Measurements from ENCODE around the gene WNK3. TPM values are rescaled to one million over a fixed set of nuclear protein-coding genes. Genes with fewer than 3 reads are reported as not detected.

WNK3 gene
- polyA plus RNA-seq, 3 donors = not detected

- Histone ChIP-seq H4K20me1 (ENCODE audit: insufficient read depth, low read length) (no peaks in the 10 kb centered on the region), H3K4me1 (ENCODE audit: control insufficient read depth in 1 of 2, insufficient read depth in 2 of 2, low read length in 2 of 2) (no peaks in the 10 kb centered on the region), H3K4me2 (replicated peaks; ENCODE audit: extremely low read depth, low read length, poor library complexity, severe bottlenecking) (no peak overlapping the region), H3K79me2 (ENCODE audit: insufficient read depth, low read length) (peaks cover 17% of the 10 kb centered on the region), H3K36me3 (replicated peaks in 1 of 2; ENCODE audit: control insufficient read depth in 1 of 2, insufficient read depth in 2 of 2, low read length in 2 of 2) (peaks cover 2 to 8% of the 10 kb centered on the region in 2 donors), H2AFZ (ENCODE audit: insufficient read depth, low read depth, low read length, poor library complexity, severe bottlenecking) (no peak overlapping the region), H3K4me3 (replicated peaks in 1 of 3; ENCODE audit: low read depth in 2 of 3, low read length in 3 of 3) (no peak overlapping the region), H3K9ac (ENCODE audit: insufficient read depth, low read length, poor library complexity, severe bottlenecking) (no peak overlapping the region), H3K27me3 (ENCODE audit: control insufficient read depth in 2 of 2, insufficient read depth in 2 of 2, low read length in 2 of 2) (no peaks in the 10 kb centered on the region), H3K9me3 (replicated peaks in 1 of 2; ENCODE audit: control insufficient read depth in 1 of 2, insufficient read depth in 1 of 2, low read length in 2 of 2) (no peaks in the 10 kb centered on the region), H3K27ac (ENCODE audit: low read depth in 1 of 2, low read length in 2 of 2) (no peak overlapping the region)
- intact Hi-C loops (cut with micrococcal nuclease) = no loop called here
- Mint-ChIP-seq H3K4me3 (no peak overlapping the region), H3K27ac (no peak overlapping the region), H3K9me3 (peaks cover 0 to 4% (median 0%) of the 10 kb centered on the region in 7 donors), H3K4me1 (peaks cover 1% of the 10 kb centered on the region), H3K36me3 (peaks cover 0 to 5% of the 10 kb centered on the region in 2 donors), H3K27me3 (ENCODE audit: low read depth in 3 of 3) (peaks cover 0 to 10% (median 0%) of the 10 kb centered on the region in 3 donors)
- TF ChIP-seq, protein P1, sequence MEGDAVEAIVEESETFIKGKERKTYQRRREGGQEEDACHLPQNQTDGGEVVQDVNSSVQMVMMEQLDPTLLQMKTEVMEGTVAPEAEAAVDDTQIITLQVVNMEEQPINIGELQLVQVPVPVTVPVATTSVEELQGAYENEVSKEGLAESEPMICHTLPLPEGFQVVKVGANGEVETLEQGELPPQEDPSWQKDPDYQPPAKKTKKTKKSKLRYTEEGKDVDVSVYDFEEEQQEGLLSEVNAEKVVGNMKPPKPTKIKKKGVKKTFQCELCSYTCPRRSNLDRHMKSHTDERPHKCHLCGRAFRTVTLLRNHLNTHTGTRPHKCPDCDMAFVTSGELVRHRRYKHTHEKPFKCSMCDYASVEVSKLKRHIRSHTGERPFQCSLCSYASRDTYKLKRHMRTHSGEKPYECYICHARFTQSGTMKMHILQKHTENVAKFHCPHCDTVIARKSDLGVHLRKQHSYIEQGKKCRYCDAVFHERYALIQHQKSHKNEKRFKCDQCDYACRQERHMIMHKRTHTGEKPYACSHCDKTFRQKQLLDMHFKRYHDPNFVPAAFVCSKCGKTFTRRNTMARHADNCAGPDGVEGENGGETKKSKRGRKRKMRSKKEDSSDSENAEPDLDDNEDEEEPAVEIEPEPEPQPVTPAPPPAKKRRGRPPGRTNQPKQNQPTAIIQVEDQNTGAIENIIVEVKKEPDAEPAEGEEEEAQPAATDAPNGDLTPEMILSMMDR (IDR thresholded peaks at IDR 0.05) = no peak
- no CpG with 5 or more reads among the region's 4 CpGs for WGBS (ENCODE audit: insufficient coverage)
- DNase-seq = no peak
Measured at GRCh38 chrX:54171527-54172250, 186.2 kb downstream of the WNK3 start.

DNA sequence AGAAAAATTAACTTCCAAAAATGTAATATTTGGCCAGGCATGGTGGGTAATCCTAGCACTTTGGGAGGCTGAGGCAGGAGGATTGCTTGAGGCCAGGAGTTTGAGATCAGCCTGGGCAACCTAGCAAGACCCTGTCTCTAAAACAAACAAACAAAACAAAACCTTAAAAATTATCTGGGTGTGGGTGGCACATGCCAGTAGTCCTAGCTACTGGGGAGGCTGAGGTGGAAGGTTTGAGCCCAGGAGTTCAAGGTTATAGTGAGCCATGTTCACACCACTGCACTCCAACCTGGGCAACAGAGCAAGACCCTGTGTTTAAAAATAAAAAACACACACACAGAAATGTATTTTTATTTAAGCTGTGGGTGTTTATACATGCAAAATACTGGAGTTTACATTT lies 186.8 kb downstream of the WNK3 start:
- H2AFZ ChIP-seq (ENCODE audit: insufficient read depth, low read depth, low read length, poor library complexity, severe bottlenecking) = no peak overlapping the region
- H3K4me3 Mint-ChIP-seq = no peak overlapping the region
- H3K9me3 ChIP-seq (replicated peaks in 1 of 2; ENCODE audit: control insufficient read depth in 1 of 2, insufficient read depth in 1 of 2, low read length in 2 of 2) = no peaks in the 10 kb centered on the region
- H3K79me2 ChIP-seq (ENCODE audit: insufficient read depth, low read length) = peaks cover 12% of the 10 kb centered on the region
- H4K20me1 ChIP-seq (ENCODE audit: insufficient read depth, low read length) = no peaks in the 10 kb centered on the region
- no peak for DNase-seq
- H3K27ac ChIP-seq (ENCODE audit: low read depth in 1 of 2, low read length in 2 of 2) = no peak overlapping the region
- TF ChIP-seq, protein P1 (IDR thresholded peaks at IDR 0.05) = no peak
- no peaks in the 10 kb centered on the region for H3K4me1 ChIP-seq (ENCODE audit: control insufficient read depth in 1 of 2, insufficient read depth in 2 of 2, low read length in 2 of 2)
- H3K4me1 Mint-ChIP-seq = no peaks in the 10 kb centered on the region
- H3K27me3 ChIP-seq (ENCODE audit: control insufficient read depth in 2 of 2, insufficient read depth in 2 of 2, low read length in 2 of 2) = no peaks in the 10 kb centered on the region
- no peak overlapping the region for H3K4me3 ChIP-seq (replicated peaks in 1 of 3; ENCODE audit: low read depth in 2 of 3, low read length in 3 of 3)
- intact Hi-C loops (cut with micrococcal nuclease) = no loop called here
- H3K36me3 Mint-ChIP-seq = peaks cover 0 to 5% of the 10 kb centered on the region in 2 donors
- H3K36me3 ChIP-seq (replicated peaks in 1 of 2; ENCODE audit: control insufficient read depth in 1 of 2, insufficient read depth in 2 of 2, low read length in 2 of 2) = peaks cover 2 to 8% of the 10 kb centered on the region in 2 donors
- peaks cover 0 to 9% (median 0%) of the 10 kb centered on the region in 3 donors for H3K27me3 Mint-ChIP-seq (ENCODE audit: low read depth in 3 of 3)
- no peak overlapping the region for H3K9ac ChIP-seq (ENCODE audit: insufficient read depth, low read length, poor library complexity, severe bottlenecking)
- H3K4me2 ChIP-seq (replicated peaks; ENCODE audit: extremely low read depth, low read length, poor library complexity, severe bottlenecking) = no peak overlapping the region
- peaks cover 0 to 4% (median 0%) of the 10 kb centered on the region in 7 donors for H3K9me3 Mint-ChIP-seq
- no peak overlapping the region for H3K27ac Mint-ChIP-seq

All from CD14-positive monocyte (primary cell).